Measurements from ENCODE around the gene PDE11A. TPM values are rescaled to one million over a fixed set of nuclear protein-coding genes. Genes with fewer than 3 reads are reported as not detected.

The PDE11A gene
- total RNA-seq, 4 donors from 2014 or later: 0.11 to 1.2 (median 0.26) TPM

DNA sequence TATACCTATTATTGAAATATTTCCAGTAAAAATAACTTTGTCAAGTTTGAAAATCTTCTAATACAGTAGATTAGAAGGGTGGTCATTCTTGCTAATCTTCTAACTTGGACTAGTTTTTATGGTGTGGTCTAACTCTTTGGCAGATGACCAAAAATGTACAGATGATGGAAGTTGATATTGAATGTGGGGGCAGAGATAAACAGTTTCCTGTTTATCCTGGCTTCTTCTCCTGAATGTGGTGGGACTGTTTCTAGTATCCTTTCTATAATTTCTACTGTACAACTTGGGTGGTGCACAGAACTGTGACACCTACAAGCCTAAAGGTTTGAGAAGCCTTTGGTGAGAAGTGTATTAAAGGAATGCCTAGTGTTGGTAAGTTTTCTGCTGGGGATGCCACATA lies 178.7 kb downstream of the PDE11A start:
- no peak for DNase-seq (ENCODE audit: low spot score in 2 of 2)
- no peak for TF ChIP-seq POLR2A (IDR thresholded peaks at IDR 0.05)
- intact Hi-C loops (cut with DNase I; ENCODE audit: low total_unique reads): no loop called here
- H3K4me3 ChIP-seq (ENCODE audit: low read depth, poor library complexity, severe bottlenecking): no peak overlapping the region

GRCh38 chr2:177891533-177891932 lies 181.0 kb downstream of the PDE11A start:
- WGBS, 2 donors: 87 to 97% methylated on average over 1 of the region's 1 CpG
- TF ChIP-seq POLR2A (IDR thresholded peaks at IDR 0.05): no peak
- TF ChIP-seq, protein P1, sequence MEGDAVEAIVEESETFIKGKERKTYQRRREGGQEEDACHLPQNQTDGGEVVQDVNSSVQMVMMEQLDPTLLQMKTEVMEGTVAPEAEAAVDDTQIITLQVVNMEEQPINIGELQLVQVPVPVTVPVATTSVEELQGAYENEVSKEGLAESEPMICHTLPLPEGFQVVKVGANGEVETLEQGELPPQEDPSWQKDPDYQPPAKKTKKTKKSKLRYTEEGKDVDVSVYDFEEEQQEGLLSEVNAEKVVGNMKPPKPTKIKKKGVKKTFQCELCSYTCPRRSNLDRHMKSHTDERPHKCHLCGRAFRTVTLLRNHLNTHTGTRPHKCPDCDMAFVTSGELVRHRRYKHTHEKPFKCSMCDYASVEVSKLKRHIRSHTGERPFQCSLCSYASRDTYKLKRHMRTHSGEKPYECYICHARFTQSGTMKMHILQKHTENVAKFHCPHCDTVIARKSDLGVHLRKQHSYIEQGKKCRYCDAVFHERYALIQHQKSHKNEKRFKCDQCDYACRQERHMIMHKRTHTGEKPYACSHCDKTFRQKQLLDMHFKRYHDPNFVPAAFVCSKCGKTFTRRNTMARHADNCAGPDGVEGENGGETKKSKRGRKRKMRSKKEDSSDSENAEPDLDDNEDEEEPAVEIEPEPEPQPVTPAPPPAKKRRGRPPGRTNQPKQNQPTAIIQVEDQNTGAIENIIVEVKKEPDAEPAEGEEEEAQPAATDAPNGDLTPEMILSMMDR (IDR thresholded peaks at IDR 0.05): no peak
- no peak for DNase-seq (ENCODE audit: low spot score in 2 of 2)
- no peak overlapping the region for H3K4me3 ChIP-seq (ENCODE audit: low read depth, poor library complexity, severe bottlenecking)
- intact Hi-C loops (cut with DNase I; ENCODE audit: low total_unique reads): no loop called here

- TF ChIP-seq POLR2A (IDR thresholded peaks at IDR 0.05): no peak
- TF ChIP-seq, protein P1 (IDR thresholded peaks at IDR 0.05): no peak
- no peak overlapping the region for H3K4me3 ChIP-seq (ENCODE audit: low read depth, poor library complexity, severe bottlenecking)
- no peak for DNase-seq (ENCODE audit: low spot score in 2 of 2)
- intact Hi-C loops (cut with DNase I; ENCODE audit: low total_unique reads): no loop called here
- 56 to 71% methylated on average over 1 of the region's 1 CpG for WGBS, 2 donors
Measured at GRCh38 chr2:177889818-177890460, 182.6 kb downstream of the PDE11A start.

DNA sequence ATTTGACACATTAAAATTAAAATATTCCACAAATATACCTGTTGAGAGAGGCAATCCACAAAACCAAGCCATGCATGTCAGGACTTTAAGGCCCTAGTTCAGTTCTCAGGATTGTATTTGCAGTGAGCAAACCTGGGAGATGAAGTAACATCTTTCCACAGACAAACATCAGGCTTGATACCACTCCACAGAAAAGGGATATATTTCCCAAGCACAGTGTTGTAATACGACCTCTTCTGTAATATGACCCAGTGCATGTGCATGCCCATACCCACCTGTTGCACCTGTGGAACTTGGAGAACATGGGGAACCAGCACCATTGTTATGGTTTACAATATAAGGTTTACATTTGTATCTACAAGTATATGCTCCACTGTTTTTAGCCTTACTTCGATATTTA lies 184.0 kb downstream of the PDE11A start:
- no peak for DNase-seq (ENCODE audit: low spot score in 2 of 2)
- TF ChIP-seq POLR2A (IDR thresholded peaks at IDR 0.05): no peak
- TF ChIP-seq, protein P1 (IDR thresholded peaks at IDR 0.05): no peak
- 65 to 71% methylated on average over 2 of the region's 2 CpGs for WGBS, 2 donors
- no peak overlapping the region for H3K4me3 ChIP-seq (ENCODE audit: low read depth, poor library complexity, severe bottlenecking)
- intact Hi-C loops (cut with DNase I; ENCODE audit: low total_unique reads): no loop called here

- no peak for DNase-seq (ENCODE audit: low spot score in 2 of 2)
- H3K4me3 ChIP-seq (ENCODE audit: low read depth, poor library complexity, severe bottlenecking): no peak overlapping the region
- TF ChIP-seq, protein P1 (IDR thresholded peaks at IDR 0.05): no peak
- no peak for TF ChIP-seq POLR2A (IDR thresholded peaks at IDR 0.05)
- 86% methylated on average over 3 of the region's 3 CpGs for WGBS, 2 donors
- intact Hi-C loops (cut with DNase I; ENCODE audit: low total_unique reads): no loop called here
Measured at GRCh38 chr2:177887722-177888121, 184.9 kb downstream of the PDE11A start.

- TF ChIP-seq POLR2A (IDR thresholded peaks at IDR 0.05): no peak
- TF ChIP-seq, protein P1 (IDR thresholded peaks at IDR 0.05): no peak
- H3K4me3 ChIP-seq (ENCODE audit: low read depth, poor library complexity, severe bottlenecking): no peak overlapping the region
- intact Hi-C loops (cut with DNase I; ENCODE audit: low total_unique reads): no loop called here
- 65 to 68% methylated on average over 1 of the region's 1 CpG for WGBS, 2 donors
- DNase-seq (ENCODE audit: low spot score in 2 of 2): no peak
Measured at GRCh38 chr2:177886824-177887223, 185.8 kb downstream of the PDE11A start.

Measured in lower leg skin (tissue), 4 donors.